ENCODE measurements around the gene KIAA0930. TPM values are rescaled to one million over a fixed set of nuclear protein-coding genes. Genes with fewer than 3 reads are reported as not detected.

KIAA0930 gene
- polyA plus RNA-seq, 10 donors: 11.2 to 25.0 (median 15.3) TPM

DNA sequence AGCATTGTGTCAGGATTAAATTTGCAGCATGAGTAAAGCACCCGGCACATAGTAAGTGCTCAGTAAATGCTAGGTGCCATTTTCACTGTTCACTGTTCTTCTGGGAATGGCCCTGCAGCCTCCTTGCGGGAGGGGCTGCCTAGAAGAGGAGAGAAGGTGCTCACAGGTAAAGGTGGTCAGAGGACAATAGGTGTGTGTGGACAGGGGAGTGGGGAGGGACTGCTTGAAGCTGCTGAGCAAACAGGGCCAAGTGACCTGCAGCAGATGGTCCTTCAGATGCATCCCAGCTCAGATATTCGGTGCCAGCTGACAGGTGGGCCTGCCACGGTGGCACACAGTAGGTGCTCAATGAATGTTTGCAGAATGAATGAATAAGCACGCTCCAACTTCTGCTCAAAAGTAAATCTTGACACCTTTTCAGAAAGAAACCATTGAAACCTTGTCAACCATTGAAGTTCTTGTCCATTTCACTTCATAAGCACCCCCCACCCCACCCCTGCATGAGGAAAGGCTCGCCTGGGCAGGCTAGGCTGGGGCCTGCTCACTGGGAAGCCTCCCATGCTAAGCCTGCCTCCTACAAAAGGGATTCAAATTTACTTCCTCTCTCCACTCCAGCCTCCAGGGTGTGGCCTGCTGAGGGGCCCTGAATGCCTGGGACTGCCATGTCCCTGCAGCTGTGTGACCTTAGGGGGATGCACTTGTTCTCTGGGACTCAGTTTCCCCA lies 1.6 kb downstream of the KIAA0930 start:
- DNase-seq: no peak

- DNase-seq: no peak
Measured at GRCh38 chr22:45238076-45238956, 2.4 kb downstream of the KIAA0930 start.

DNA sequence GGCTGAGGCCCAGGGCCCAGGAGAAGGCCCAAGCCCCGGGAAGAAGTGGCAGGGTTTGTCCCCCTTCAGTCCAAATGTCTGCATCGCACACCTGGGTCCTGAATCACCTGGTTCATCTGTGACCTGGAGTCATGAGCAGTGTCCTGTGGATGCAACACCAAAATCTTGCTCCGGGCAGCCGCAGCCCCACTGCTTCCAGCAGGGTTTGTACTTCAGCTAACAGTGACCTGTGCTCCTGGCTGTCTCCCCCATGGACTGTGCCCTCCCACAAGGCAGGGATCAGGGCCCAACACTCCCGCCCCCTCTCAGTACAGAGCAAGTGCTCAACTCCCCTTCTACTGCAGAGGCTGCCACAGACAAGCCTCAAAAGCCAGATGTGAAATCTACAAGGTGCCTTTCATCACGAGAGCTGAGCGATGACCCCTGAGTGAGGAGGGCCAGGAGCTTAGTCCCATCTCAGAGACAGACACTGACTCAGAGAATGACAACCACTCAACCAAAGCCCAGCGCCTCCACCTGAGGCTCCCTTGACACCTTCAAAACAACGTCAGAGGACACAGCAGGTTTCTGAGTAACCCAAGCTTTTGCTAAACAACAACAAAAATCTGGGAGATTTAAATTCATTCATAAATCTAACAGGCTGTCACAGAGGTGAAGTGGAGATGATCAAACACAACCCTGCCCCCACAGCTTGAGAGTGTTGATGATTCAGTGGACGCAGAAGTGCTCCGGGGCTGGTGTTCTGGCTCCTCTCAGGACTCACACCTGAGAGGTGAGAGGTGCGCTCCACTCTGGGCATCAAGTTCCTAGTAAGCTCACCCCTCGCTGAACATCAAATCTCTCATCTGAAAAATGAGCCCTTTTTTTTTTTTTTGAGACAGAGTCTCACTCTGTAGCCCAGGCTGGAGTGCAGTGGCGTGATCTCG lies 3.4 kb downstream of the KIAA0930 start:
- DNase-seq: no peak

DNA sequence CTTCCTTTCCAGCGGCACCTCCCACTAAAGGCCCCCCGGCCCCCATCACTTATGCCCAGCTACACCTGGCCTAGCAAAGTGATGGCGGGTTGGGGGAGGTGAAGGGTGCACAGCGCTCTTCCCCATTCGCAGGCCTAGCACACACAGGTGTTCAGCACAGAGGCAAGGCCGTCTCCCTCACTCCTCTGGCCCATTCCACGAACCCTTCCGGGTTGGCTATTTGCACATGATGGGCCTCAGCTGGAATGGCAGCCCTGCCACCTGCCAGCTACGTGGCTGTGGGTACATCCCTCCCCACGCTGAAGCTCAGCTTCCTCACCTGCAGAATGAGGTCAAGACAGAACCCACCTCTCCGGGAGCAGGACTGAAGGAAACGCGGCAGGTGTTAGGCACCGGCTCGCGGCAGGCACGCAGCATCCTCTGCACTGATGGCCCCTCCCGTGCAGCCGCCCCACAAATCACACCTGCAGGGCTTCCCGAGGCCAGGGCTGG lies 4.8 kb downstream of the KIAA0930 start:
- no peak for DNase-seq

DNA sequence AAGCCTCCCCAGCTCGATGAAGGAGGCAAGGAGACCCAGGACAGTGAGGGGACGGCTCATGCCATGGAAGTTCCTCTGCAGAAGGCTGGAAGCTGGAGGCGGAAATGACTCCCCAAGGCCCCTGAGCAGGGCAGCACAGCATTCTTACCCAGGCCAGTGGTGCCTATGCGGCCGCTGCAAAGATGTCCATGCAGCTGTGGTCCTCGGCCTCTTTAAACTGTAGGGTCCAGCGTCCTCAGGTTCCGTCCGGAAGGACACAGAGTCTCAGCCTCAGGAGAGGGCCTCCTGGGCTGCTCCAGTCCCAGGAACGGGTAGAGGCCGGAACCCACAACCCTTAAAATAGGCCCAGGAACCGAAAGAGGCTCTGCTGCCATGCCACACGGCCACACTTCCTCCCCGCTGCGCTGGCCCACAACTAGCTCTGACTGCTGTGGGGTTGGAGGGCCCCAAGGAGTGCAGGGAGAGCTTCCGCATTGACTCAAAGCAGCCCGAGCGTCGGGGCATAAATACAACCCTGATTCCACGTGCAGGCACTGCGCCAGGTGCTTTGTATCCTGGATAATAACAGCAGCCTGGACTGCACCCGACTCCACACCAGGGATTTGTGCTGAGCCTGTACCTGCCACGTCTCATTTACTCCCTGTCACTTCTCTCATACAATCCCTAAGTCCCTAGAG lies 5.5 kb downstream of the KIAA0930 start:
- DNase-seq: peak in 1 of 3 donors; percentile 54

DNA sequence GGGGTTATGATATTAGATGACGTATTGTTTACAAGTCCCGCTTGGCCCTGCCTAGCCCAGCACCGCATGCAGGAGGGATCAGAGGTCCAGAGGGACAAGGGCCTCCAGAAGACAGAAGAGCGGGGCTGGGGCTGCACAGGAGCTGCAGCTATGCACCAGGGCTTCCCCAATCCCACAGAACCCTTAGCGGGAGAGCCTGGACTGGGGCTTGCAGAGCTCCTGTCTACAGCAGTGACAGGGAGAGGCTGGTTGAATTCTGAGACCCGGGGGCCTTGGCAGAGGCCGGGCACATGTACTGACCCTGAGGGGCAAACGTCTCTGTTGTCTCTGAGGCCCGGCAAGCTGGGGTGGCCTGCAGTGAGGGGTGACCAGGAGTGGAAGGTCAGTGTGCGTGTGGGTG lies 6.9 kb downstream of the KIAA0930 start:
- no peak for DNase-seq

DNA sequence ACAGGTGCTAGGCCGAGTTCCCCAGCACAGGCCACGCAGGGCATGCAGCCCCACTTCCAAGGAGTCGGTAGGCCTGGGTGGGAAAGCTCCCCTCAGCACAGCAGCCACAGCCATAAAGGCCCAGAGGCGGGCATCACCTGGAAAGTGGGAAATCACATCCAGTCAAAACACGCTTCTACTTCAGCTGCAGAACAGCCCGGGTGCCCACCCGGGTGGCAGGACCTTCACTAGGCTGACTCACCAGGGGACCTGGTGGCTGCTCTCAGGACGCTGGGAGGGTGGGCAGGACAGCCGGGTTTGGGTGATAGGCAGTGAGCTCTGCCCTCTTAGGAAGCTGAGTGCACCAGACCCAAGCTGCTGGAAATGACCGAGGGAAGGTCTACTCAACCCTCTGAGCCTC lies 7.3 kb downstream of the KIAA0930 start:
- DNase-seq: no peak

- DNase-seq: no peak
Measured at GRCh38 chr22:45231293-45231692, 9.4 kb downstream of the KIAA0930 start.

DNA sequence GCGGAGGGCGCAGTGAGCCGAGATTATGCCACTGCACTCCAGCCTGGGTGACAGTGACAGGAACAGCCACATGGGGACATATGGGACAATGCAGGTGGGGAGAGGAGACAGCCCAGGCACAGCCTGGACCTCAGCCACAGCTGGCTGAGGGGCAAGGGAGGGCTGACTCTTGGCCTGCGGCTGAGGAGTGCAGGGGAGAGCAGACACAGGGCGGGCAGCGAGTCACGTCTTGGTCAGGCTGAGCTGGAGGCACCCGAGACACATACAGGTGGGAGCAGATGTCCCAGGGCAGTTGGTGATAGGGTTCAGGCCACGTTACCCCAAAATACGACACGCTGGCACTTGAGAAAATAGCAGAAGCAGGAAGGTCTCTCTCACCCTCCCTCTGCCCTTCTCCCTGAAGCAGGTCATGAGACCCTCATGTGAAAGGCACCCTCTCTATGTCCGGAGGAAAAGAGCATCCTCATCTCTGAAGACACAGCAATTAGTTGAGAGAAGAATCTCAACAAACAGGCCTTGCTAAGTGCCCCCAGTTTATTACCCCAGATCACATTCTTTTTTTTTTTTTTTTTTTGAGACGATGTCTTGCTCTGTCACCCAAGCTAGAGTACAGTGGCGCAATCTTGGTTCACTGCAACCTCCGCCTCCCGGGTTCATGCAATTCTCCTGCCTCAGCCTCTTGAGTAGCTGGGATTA lies 10.5 kb downstream of the KIAA0930 start:
- DNase-seq: no peak

DNA sequence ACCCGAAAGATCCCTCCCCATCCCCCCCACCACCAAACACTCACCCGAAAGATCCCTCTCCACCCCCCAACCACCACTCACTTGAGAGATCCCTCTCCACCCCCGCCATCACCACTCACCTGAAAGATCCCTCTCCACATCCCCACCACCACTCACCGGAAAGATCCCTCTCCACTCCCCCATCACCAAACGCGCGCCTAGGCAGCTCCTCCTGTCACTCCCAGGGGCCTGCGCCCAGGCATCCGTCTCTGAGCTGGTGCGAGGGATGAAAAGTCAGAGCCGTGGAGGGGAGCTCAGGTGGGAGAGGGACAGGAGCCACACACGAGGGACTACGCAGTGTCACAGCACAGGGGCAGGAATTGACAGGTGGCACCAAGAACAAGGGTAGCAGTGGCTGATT lies 11.5 kb downstream of the KIAA0930 start:
- no peak for DNase-seq

DNA sequence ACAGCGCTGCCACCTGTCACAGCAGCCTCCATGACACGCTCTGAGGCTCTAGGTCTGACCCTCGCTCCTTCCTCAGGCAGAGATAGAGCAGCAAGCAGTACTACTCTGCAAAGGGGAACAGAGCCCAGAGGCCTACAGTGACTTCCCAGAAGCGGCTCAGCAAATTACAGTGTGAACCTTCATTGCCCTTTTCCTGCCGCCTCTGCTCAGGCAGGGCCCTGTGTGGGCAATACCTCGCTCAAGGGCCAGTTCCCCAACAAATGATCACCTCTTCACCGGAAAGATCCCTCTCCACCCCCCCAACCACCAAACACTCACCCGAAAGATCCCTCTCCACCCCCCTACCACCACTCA lies 12.3 kb downstream of the KIAA0930 start:
- DNase-seq: no peak

GRCh38 chr22:45227645-45228400 lies 12.9 kb downstream of the KIAA0930 start:
- DNase-seq: no peak

DNA sequence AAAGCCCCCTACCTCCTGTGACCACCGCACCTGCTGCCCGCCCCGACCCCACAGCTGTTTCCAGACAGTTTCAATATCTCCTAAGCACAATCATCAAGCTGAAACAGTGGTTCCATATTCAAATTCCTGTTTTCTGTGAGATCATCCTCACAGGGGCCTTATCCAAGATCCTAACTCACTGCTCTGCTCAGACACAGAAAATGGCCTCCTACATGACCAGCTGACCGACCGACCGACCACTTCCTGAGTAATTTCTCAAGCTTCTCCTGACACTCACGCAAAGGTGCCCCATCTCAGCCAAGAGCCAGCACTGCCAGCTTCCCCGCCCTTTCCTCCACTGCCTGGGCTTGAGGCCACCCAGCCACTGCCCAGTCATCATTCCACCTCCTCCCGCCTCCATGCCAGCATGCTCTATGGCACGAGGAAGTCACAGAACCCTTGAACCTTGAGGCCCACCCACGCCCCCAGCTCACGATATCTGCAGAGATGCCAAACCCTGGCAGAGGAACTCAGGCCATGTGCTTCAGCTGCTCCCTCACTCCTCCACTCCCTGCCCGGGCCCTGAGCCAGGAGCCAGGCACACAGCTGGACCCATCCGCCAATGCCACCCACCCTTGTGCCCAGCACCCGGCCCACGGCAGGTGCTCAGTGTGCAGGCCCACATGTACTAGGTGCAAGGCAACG lies 14.0 kb downstream of the KIAA0930 start:
- DNase-seq: no peak

- no peak for DNase-seq
Measured at GRCh38 chr22:45225732-45226502, 14.8 kb downstream of the KIAA0930 start.

- DNase-seq: no peak
Measured at GRCh38 chr22:45224988-45225731, 15.5 kb downstream of the KIAA0930 start.

- no peak for DNase-seq
Measured at GRCh38 chr22:45224331-45224730, 16.4 kb downstream of the KIAA0930 start.

DNA sequence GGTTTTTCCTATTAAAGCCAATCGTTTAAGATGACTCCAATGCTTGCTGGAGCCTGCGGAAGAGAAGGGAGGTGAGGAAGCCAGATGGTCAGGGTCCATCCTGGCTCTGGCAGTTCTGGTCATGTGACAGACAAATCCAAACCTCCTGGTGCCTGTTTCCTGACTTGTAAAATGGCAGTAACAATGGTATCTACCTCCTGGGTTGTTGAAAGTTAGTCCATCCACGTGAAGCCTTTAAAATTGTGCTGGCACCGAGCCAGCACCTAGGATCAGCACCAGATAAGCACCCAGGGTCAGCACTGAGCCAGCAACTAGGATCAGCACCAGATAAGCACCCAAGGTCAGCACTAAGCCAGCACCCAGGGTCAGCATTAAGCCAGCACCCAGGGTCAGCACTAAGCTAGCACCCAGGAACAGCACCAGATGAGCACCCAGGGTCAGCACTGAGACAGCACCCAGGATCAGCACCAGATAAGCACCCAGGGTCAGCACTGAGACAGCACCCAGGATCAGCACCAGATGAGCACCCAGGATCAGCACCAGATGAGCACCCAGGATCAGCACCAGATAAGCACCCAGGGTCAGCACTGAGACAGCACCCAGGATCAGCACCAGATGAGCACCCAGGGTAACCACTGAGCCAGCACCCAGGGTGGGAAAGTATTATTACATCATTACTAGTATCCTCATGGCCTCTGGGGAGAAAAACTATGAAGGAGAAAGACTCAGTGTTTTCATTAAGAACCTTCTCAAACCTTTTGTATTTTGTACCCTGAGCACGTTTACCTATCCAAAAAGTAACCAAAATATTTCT lies 17.2 kb downstream of the KIAA0930 start:
- no peak for DNase-seq

Data from muscle of back (tissue), 11 donors.